ENCODE measurements around the gene DNAJC8.

DNA sequence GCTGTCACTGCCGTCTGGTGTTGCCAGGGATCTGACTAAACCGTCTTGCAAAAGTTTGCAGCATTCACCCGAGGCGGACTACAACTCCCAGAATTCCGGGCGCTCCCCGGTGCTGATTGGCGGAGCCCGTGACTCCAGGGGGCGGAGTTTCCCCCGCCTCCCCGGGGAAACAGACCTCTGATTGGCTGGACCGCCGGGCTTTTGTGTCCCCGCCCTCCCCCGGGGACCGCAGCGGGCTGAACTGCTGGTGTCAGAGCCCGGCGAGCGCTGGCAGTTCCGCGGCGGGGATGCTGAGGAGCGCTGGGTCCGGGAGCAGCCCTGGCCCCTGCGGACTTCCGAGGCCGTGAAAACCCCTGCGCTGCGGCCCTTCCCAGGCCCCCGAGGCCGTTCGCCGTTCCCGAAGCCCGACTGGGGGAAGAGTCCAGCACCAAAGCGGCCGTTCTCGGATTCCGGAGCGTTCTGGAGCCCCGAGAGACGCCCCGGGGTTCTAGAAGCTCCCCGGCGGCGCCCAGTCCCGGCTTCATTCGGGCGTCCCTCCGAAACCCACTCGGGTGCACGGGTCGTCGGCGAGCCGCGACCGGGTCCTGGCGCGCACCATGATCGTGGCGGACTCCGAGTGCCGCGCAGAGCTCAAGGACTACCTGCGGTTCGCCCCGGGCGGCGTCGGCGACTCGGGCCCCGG, 26.6 kb upstream of the DNAJC8 start, which contains the start of gene SESN2:
- TF ChIP-seq, protein P1, sequence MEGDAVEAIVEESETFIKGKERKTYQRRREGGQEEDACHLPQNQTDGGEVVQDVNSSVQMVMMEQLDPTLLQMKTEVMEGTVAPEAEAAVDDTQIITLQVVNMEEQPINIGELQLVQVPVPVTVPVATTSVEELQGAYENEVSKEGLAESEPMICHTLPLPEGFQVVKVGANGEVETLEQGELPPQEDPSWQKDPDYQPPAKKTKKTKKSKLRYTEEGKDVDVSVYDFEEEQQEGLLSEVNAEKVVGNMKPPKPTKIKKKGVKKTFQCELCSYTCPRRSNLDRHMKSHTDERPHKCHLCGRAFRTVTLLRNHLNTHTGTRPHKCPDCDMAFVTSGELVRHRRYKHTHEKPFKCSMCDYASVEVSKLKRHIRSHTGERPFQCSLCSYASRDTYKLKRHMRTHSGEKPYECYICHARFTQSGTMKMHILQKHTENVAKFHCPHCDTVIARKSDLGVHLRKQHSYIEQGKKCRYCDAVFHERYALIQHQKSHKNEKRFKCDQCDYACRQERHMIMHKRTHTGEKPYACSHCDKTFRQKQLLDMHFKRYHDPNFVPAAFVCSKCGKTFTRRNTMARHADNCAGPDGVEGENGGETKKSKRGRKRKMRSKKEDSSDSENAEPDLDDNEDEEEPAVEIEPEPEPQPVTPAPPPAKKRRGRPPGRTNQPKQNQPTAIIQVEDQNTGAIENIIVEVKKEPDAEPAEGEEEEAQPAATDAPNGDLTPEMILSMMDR (IDR thresholded peaks at IDR 0.05) = no peak
- TF ChIP-seq POLR2AphosphoS5 (IDR thresholded peaks at IDR 0.05) (peak; percentile 98), POLR2A (IDR thresholded peaks at IDR 0.05) (peak; percentile 97 to 98)
